Right ventricle myocardium inferior (tissue), 1 donor: Measurements from ENCODE around the gene CDC27. TPM values are rescaled to one million over a fixed set of nuclear protein-coding genes. Genes with fewer than 3 reads are reported as not detected.
"Not testable (repeated sequence)": the region's sequence is repeated elsewhere in the genome, so short reads cannot be mapped to it uniquely, and the experiment has no call there.

Experiments
- ATAC-seq: fragments of 200-7000 bp; cut with Tn5 transposase; one replicate; pipeline ENCODE4 v1.9.1; 2020; ENCODE audit warnings: mild to moderate bottlenecking, moderate library complexity
- DNase-seq: peaks from one replicate; pipeline ENCODE4 v3.0.0; 2021; ENCODE audit errors: missing footprints
- intact Hi-C: fragments of 100-400 bp; cut with DNase I; formaldehyde crosslinking; loops from one replicate; pipeline ENCODE4 v1.11.0; 2022
- total RNA-seq: library from RNA; stranded (reverse); fragmentation: NEBNext Ultra II Directional; extraction: Animal tissue kit (Norgen Biotek cat#: 25700); gene quantifications from one replicate; pipeline ENCODE4 v1.2.1, GENCODE V29; 2021
- donor health status: DM: no; HTN: yes; CAD: no; lungs with severe emphysema.

The CDC27 gene
- total RNA-seq, 1 donor from 2014 or later = 88.9 TPM

- DNase-seq (no peak), ATAC-seq (no peak)
- intact Hi-C loops = no loop called here
Observed at GRCh38 chr17:47172696-47173565, 16.2 kb downstream of the CDC27 start.

- intact Hi-C loops = no loop called here
- ATAC-seq (no peak), DNase-seq (no peak)
Observed at GRCh38 chr17:47170710-47171109, 18.4 kb downstream of the CDC27 start.

GRCh38 chr17:47168896-47169295 is 20.2 kb downstream of the CDC27 start:
- ATAC-seq = not testable (repeated sequence)

DNA sequence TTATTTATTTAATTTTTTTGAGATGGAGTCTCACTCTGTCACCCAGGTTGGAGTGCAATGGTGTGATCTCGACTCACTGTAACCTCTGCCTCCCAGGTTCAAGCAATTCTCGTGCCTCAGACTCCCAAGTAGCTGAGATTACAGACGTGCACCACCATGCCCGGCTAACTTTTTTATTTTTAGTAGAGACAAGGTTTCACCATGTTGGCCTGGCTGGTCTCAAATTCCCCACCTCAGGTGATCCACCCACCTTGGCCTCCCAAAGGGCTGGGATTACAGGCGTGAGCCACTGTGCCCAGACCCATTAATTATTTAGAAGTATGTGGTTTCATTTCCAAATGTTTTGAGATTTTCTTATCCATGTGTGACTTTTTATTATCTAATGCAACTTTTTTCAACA is 22.2 kb downstream of the CDC27 start:
- DNase-seq, intact Hi-C loops, ATAC-seq: not testable (repeated sequence)

More at GRCh38 chr17:47168896-47169295, 20.2 kb downstream of the CDC27 start:
- intact Hi-C loops, DNase-seq: not testable (repeated sequence)

- ATAC-seq (peak; percentile 75), DNase-seq (no peak)
- intact Hi-C loops = no loop called here
Observed at GRCh38 chr17:47165137-47165536, 24.0 kb downstream of the CDC27 start.

GRCh38 chr17:47164263-47164662 is 24.8 kb downstream of the CDC27 start:
- no peak for ATAC-seq
- DNase-seq = no peak
- intact Hi-C loops = no loop called here

DNA sequence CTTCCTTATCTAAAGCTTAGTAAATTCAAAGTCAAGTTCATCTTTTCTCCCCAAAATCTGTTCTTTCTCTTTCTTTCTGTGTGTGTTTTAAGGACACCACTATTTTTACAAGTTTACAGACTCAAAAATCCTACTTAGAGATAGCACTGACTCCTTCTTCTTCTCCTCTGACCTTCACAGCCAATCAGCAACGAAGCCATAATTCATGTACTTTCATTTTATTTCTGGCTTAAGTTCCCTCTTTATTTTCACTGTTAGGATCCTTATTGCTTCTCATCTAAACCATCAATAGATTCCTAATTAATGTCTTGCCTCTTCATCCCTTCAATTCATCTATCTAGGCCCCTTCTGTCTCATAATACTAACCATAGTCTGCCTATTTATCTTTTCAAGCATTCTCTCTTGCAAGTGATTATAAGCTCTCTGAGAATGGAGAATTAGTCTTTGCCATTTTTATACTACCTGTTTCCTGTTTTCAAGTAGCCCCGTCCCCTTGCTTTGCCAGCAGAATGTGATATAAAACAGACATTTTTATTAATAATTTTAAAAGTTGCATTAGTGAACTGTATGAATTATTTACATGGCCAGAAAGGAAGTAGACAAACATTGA is 27.0 kb downstream of the CDC27 start:
- ATAC-seq = no peak
- DNase-seq = no peak
- intact Hi-C loops = no loop called here

DNA sequence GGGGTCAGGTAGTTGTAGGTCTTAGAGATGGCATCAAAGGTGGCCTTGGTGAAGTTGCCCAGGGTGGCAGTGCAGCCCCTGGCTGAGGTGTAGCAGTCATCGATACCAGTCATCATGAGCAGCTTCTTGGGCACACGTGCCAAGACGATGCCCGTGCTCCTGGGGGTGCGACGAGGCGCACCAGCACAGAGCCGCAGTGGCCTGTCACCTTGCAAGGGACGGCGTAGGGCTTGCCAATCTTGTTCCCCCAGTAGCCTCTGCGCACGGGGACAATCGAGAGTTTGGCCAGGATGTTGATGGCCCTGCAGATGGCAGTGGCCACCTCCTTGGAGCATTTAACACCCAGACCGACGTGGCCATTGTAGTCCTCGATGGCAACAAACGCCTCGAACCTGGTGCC is 29.8 kb downstream of the CDC27 start:
- ATAC-seq (no peak), DNase-seq (peak; percentile 47)
- intact Hi-C loops = no loop called here

DNA sequence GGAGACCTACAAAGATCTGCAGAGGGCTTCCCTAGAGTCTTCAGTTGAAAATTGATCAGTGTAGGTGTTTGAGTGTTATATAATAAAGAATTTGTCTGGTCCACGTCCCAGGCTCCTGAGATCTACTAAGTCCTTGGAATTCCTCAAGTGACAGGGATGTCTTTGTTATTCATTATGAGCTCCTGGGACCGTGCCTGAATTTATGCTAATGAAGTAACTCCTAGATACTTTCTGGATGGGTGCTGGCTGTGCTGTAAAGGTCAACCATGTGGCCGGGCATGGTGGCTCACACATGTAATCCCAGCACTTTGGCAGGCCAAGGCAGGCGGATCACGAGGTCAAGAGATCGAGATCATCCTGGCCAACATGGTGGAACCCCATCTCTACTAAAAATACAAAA is 43.7 kb downstream of the CDC27 start:
- DNase-seq (no peak), ATAC-seq (no peak)
- intact Hi-C loops = no loop called here

GRCh38 chr17:47135235-47135634 is 53.9 kb downstream of the CDC27 start:
- intact Hi-C loops = no loop called here
- ATAC-seq = no peak
- no peak for DNase-seq

DNA sequence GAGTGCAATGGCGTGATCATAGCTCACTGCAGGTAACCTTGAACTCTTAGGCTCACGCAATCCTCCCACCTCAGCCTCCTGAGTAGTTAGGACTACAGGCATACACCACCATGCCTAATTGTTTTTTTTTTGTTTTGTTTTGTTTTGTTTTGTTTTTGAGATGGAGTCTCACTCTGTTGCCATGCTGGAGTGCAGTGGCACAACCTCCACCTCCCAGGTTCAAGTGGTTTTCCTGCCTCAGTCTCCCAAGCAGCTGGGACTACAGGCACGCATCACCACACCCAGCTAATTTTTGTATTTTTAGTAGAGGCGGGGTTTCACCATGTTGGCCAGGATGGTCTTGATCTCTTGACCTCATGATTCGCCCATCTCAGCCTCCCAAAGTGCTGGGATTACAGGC is 54.7 kb downstream of the CDC27 start:
- ATAC-seq, DNase-seq, intact Hi-C loops: not testable (repeated sequence)

DNA sequence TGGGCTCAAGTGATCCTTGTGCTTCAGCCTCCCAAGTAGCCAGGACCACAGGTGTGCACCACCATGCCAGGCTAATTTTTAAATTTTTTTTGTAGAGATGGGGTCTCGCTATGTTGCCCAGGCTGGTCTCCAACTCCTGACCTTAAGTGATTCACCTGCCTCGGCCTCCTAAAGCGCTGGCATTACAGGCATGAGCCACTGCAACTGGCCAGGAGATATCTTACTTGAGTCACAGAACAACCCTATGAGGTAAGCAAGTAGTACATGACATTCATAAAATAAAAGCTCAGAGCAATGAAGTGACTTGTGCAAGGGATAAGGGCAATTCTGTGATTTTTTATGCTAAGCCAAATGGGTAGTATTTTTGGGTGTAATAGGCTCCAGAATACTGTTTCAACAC is 57.3 kb downstream of the CDC27 start:
- intact Hi-C loops = no loop called here
- ATAC-seq = no peak
- no peak for DNase-seq

- DNase-seq, ATAC-seq, intact Hi-C loops: not testable (repeated sequence)
Observed at GRCh38 chr17:47126835-47127234, 62.3 kb downstream of the CDC27 start.

- ATAC-seq, intact Hi-C loops: not testable (repeated sequence)
Observed at GRCh38 chr17:47123262-47123661, 65.8 kb downstream of the CDC27 start.

GRCh38 chr17:47120521-47121095 is 68.5 kb downstream of the CDC27 start:
- no peak for ATAC-seq

More at GRCh38 chr17:47123262-47123661, 65.8 kb downstream of the CDC27 start:
- DNase-seq = not testable (repeated sequence)

GRCh38 chr17:47119746-47120520 is 69.2 kb downstream of the CDC27 start:
- ATAC-seq (no peak), DNase-seq (no peak)
- intact Hi-C loops = no loop called here

More at GRCh38 chr17:47120521-47121095, 68.5 kb downstream of the CDC27 start:
- intact Hi-C loops = no loop called here
- no peak for DNase-seq

DNA sequence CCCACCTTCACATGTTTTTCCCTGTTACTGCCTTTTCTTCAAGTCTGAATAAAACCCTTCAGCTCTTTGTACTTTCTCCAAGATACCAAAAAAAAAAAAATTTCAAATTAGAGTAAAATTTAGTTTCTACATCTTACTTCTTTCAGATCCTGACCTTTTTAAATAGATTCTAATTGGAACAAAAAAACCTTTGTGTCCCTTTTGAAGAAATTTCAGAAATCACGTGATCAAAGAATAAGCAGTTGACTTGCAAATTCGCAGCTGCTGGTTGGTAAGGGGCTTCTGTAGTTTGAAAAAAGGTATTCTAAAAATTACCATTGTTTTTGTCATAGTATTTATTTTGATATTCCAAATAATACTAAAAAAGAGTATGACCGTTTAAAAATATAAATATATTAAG is 71.7 kb downstream of the CDC27 start:
- intact Hi-C loops = no loop called here
- ATAC-seq (no peak), DNase-seq (no peak)

GRCh38 chr17:47106130-47106529 is 83.0 kb downstream of the CDC27 start:
- intact Hi-C loops = no loop called here
- no peak for ATAC-seq
- DNase-seq = no peak

- ATAC-seq, DNase-seq, intact Hi-C loops: not testable (repeated sequence)
Observed at GRCh38 chr17:47105246-47105645, 83.8 kb downstream of the CDC27 start.
